Neural cell (in vitro differentiated cells): Measurements from ENCODE around the gene PYGB. TPM values are rescaled to one million over a fixed set of nuclear protein-coding genes. Genes with fewer than 3 reads are reported as not detected.

Experiments
- H2AFZ ChIP-seq: fragments of 200-600, 300-800 bp; sonication (generic), shearing (Covaris generic); 2 replicates; pipeline ENCODE4 v1.6.0; 2014; ENCODE audit warnings: low read depth, mild to moderate bottlenecking, antibody characterized with exemption, low read length, moderate library complexity
- H3F3A ChIP-seq: fragments of 200-600 bp; shearing (Covaris generic); 2 replicates; pipeline ENCODE4 v1.6.1; 2016; ENCODE audit warnings: mild to moderate bottlenecking, moderate library complexity, mixed read lengths, antibody characterized with exemption, low read length; ENCODE audit not compliant: insufficient read depth, poor library complexity, severe bottlenecking
- H3K27ac ChIP-seq: fragments of 200-600, 300-800 bp; sonication (generic), shearing (Covaris generic); 2 replicates; pipeline ENCODE4 v1.5.1; 2014; ENCODE audit warnings: mild to moderate bottlenecking, low read length, moderate library complexity
- H3K27me3 ChIP-seq: fragments of 300-800, 200-600 bp; sonication (generic), shearing (Covaris generic); 2 replicates; pipeline ENCODE4 v1.6.0; 2014; ENCODE audit warnings: mild to moderate bottlenecking, low read depth, low read length, moderate library complexity; ENCODE audit not compliant: insufficient read depth
- H3K36me3 ChIP-seq: fragments of 300-800, 200-600 bp; sonication (generic), shearing (Covaris generic); 2 replicates; pipeline ENCODE4 v1.5.1; 2014; ENCODE audit warnings: mild to moderate bottlenecking, antibody characterized with exemption, low read length, moderate library complexity; ENCODE audit not compliant: insufficient read depth
- H3K4me2 ChIP-seq: fragments of 300-800, 200-600 bp; sonication (generic), shearing (Covaris generic); 2 replicates; pipeline ENCODE4 v1.6.0; 2014; ENCODE audit warnings: mild to moderate bottlenecking, low read length
- H3K4me3 ChIP-seq: fragments of 300-800, 200-600 bp; sonication (generic), shearing (Covaris generic); 2 replicates; pipeline ENCODE4 v1.5.1; 2014; ENCODE audit warnings: mild to moderate bottlenecking, low read length, moderate library complexity
- H3K79me2 ChIP-seq: fragments of 200-600 bp; shearing (Covaris generic); replicated peaks from 2 replicates; pipeline ENCODE4 v1.6.0; 2014; ENCODE audit warnings: mild to moderate bottlenecking, low read length, moderate library complexity; ENCODE audit not compliant: insufficient read depth
- H3K9ac ChIP-seq: fragments of 300-800, 200-600 bp; sonication (generic), shearing (Covaris generic); 2 replicates; pipeline ENCODE4 v1.6.1; 2016; ENCODE audit warnings: mild to moderate bottlenecking, low read length, mixed read lengths
- H3K9me2 ChIP-seq: fragments of 200-600 bp; shearing (Covaris generic); 2 replicates; pipeline ENCODE4 v1.6.1; 2016; ENCODE audit warnings: mild to moderate bottlenecking, low read length, mixed read lengths; ENCODE audit not compliant: insufficient read depth
- H3K9me3 ChIP-seq: fragments of 200-600, 300-800 bp; sonication (generic), shearing (Covaris generic); 2 replicates; pipeline ENCODE4 v1.6.1; 2016; ENCODE audit warnings: mild to moderate bottlenecking, mixed run types, low read length, moderate library complexity, mixed read lengths
- H4K20me1 ChIP-seq: fragments of 200-600 bp; shearing (Covaris generic); 2 replicates; pipeline ENCODE4 v1.6.1; 2016; ENCODE audit warnings: mild to moderate bottlenecking, mixed run types; ENCODE audit not compliant: insufficient read depth
- CTCF ChIP-seq: fragments of 450-650 bp; IDR thresholded peaks from 2 replicates; pipeline ENCODE4 v1.5.1; 2014; ENCODE audit warnings: antibody characterized with exemption, mild to moderate bottlenecking, moderate library complexity; ENCODE audit not compliant: poor library complexity, severe bottlenecking
- EP300 ChIP-seq: fragments of 450-650 bp; conservative IDR thresholded peaks from 2 replicates; pipeline ENCODE4 v1.6.1; 2014; ENCODE audit warnings: antibody characterized with exemption, mild to moderate bottlenecking, moderate library complexity; ENCODE audit not compliant: poor library complexity, severe bottlenecking
- EZH2 ChIP-seq: fragments of 200-600, 300-800 bp; shearing (Covaris generic), sonication (generic); IDR thresholded peaks from 2 replicates; pipeline ENCODE4 v1.6.1; 2014; ENCODE audit warnings: antibody characterized with exemption, low read length, borderline replicate concordance, mild to moderate bottlenecking; ENCODE audit not compliant: insufficient read depth, poor library complexity, severe bottlenecking
- MXI1 ChIP-seq: fragments of 450-650 bp; conservative IDR thresholded peaks from 2 replicates; pipeline ENCODE4 v1.6.1; 2014; ENCODE audit warnings: antibody characterized with exemption, mild to moderate bottlenecking; ENCODE audit not compliant: poor library complexity, severe bottlenecking
- POLR2AphosphoS5 ChIP-seq: IDR thresholded peaks from 2 replicates; pipeline ENCODE4 v1.6.1; 2012
- RAD21 ChIP-seq: fragments of 450-650 bp; conservative IDR thresholded peaks from 2 replicates; pipeline ENCODE4 v1.6.1; 2014; ENCODE audit warnings: antibody characterized with exemption, mild to moderate bottlenecking, moderate library complexity
- REST ChIP-seq: IDR thresholded peaks from 2 replicates; pipeline ENCODE4 v1.6.1; 2012; ENCODE audit warnings: borderline replicate concordance
- SMC3 ChIP-seq: fragments of 450-650 bp; conservative IDR thresholded peaks from 2 replicates; pipeline ENCODE4 v1.6.1; 2014; ENCODE audit warnings: antibody characterized with exemption, mild to moderate bottlenecking, moderate library complexity; ENCODE audit not compliant: poor library complexity
- TAF1 ChIP-seq: IDR thresholded peaks from 2 replicates; pipeline ENCODE4 v1.6.1; 2012; ENCODE audit warnings: low read depth
- polyA plus RNA-seq: library from polyadenylated mRNA; depleted of rRNA; stranded (reverse); fragments of >200 nt; gene quantifications from 2 replicates; pipeline ENCODE4 v1.2.3, GENCODE V29; 2014

The PYGB gene
- polyA plus RNA-seq, 1 donor from 2014 or later, result 70.5 TPM

GRCh38 chr20:25294459-25295385 lies 46.8 kb downstream of the PYGB start:
- Histone ChIP-seq H3K27me3 (no peaks in the 10 kb centered on the region), H3K79me2 (no peaks in the 10 kb centered on the region), H3K9me2 (no peaks in the 10 kb centered on the region), H3F3A (no peaks in the 10 kb centered on the region), H3K9ac (no peak overlapping the region), H3K4me3 (no peak overlapping the region), H3K36me3 (no peaks in the 10 kb centered on the region), H3K9me3 (no peaks in the 10 kb centered on the region), H2AFZ (no peak overlapping the region), H3K27ac (no peak overlapping the region), H3K4me2 (no peak overlapping the region), H4K20me1 (no peaks in the 10 kb centered on the region)
- TF ChIP-seq CTCF (peak; percentile 57), EZH2 (no peak), RAD21 (peak; percentile 41), SMC3 (peak; percentile 46)

GRCh38 chr20:25295386-25296093 lies 47.7 kb downstream of the PYGB start:
- Histone ChIP-seq H3K27ac (no peak overlapping the region), H3K79me2 (no peaks in the 10 kb centered on the region), H3K9me3 (no peaks in the 10 kb centered on the region), H3K9ac (no peak overlapping the region), H3K9me2 (no peaks in the 10 kb centered on the region), H4K20me1 (no peaks in the 10 kb centered on the region), H2AFZ (no peak overlapping the region), H3K4me3 (no peak overlapping the region), H3K4me2 (no peak overlapping the region), H3F3A (no peaks in the 10 kb centered on the region), H3K36me3 (no peaks in the 10 kb centered on the region), H3K27me3 (no peaks in the 10 kb centered on the region)
- TF ChIP-seq SMC3, result no peak
- no peak for TF ChIP-seq MXI1
- TF ChIP-seq CTCF, result no peak
- TF ChIP-seq EZH2, result no peak
- no peak for TF ChIP-seq REST
- TF ChIP-seq EP300, result no peak
- no peak for TF ChIP-seq POLR2AphosphoS5
- TF ChIP-seq TAF1, result no peak
- TF ChIP-seq RAD21, result no peak
